HCT116 (cell line): ENCODE results near the gene LBR. TPM values are rescaled to one million over a fixed set of nuclear protein-coding genes. Genes with fewer than 3 reads are reported as not detected.

Source experiments
- ATAC-seq: fragments of 200-7000 bp; cut with Tn5 transposase; 2 replicates; pipeline ENCODE4 v1.9.1; 2020; ENCODE audit warnings: mild to moderate bottlenecking, moderate library complexity
- BruUV-seq: library from RNA; stranded (reverse); fragments of 400-500 nt; replicated peaks from 2 replicates; lab custom pipeline; 2021; lab: Mats Ljungman, UMichigan
- CTCF ChIA-PET: fragments of 300-600 bp; sonication (Branson Sonifier 250); formaldehyde crosslinking; loops from one replicate; lab custom pipeline; 2021; ENCODE audit warnings: antibody characterized with exemption; lab: Charles Lee
- POLR2A ChIA-PET: fragments of 300-600, 350-600 bp; sonication (Branson Sonifier 250); formaldehyde crosslinking; loops from one replicate; lab custom pipeline; 2021; ENCODE audit warnings: antibody characterized with exemption; lab: Charles Lee
- RAD21 ChIA-PET, 2 experiments: fragments of 300-600 bp; sonication (Branson Sonifier 250); formaldehyde crosslinking; loops; one replicate each; lab custom pipeline; 2023; ENCODE audit warnings: low total read pairs in 2 of 2; ENCODE audit not compliant: uncharacterized antibody in 2 of 2, unreplicated experiment in 2 of 2, low non-redundant PET in 1 of 2; lab: Charles Lee
- DNase-seq: peaks from one replicate; pipeline ENCODE4 v3.0.0-alpha.2; 2010; ENCODE audit warnings: low read depth, low spot score
- H2AFZ ChIP-seq: fragments of 200-600 bp; shearing (Covaris generic), sonication (generic); 2 replicates; pipeline ENCODE4 v1.6.1; 2017; ENCODE audit warnings: low read depth, mixed run types, mixed read lengths, antibody characterized with exemption, low read length; ENCODE audit not compliant: poor library complexity, severe bottlenecking
- H3K27ac ChIP-seq: 2 replicates; pipeline ENCODE4 v1.5.1; 2012; ENCODE audit warnings: low read depth, low read length
- H3K27me3 ChIP-seq: fragments of 200-600 bp; sonication (generic); 2 replicates; pipeline ENCODE4 v1.6.1; 2016; ENCODE audit warnings: mixed run types, low read length, mixed read lengths; ENCODE audit not compliant: insufficient read depth
- H3K36me3 ChIP-seq, 2 experiments: fragments of 200-500 bp in 1 of 2; fragments of 200-600 bp in 1 of 2; sonication (Bioruptor generic) in 1 of 2; sonication (generic) in 1 of 2; 2 replicates each; pipeline versions ENCODE4 v1.5.1 to v1.6.1; 2014 to 2016; ENCODE audit warnings: low read length in 2 of 2, inconsistent platforms in 1 of 2, mixed read lengths in 1 of 2, mixed run types in 1 of 2; ENCODE audit not compliant: insufficient read depth in 2 of 2, control insufficient read depth in 1 of 2
- H3K4me1 ChIP-seq, 2 experiments: fragments of 200-600 bp in 1 of 2; sonication (generic) in 1 of 2; 2 replicates each; pipeline versions ENCODE4 v1.5.1 to v1.6.1; 2012 to 2017; ENCODE audit warnings: low read length in 2 of 2, inconsistent platforms in 1 of 2, mild to moderate bottlenecking in 1 of 2, mixed read lengths in 1 of 2, mixed run types in 1 of 2, moderate library complexity in 1 of 2; ENCODE audit not compliant: insufficient read depth in 2 of 2, control insufficient read depth in 1 of 2
- H3K4me2 ChIP-seq: fragments of 200-600 bp; sonication (generic); 2 replicates; pipeline ENCODE4 v1.6.1; 2017; ENCODE audit warnings: mixed run types, low read length, mixed read lengths
- H3K4me3 ChIP-seq, 2 experiments: fragments of 200-600 bp in 1 of 2; sonication (generic) in 1 of 2; replicated peaks in 1 of 2; 2 replicates each; pipeline ENCODE4 v1.5.1; 2011 to 2016; ENCODE audit warnings: low read length in 2 of 2, control low read depth in 1 of 2, low read depth in 1 of 2, mild to moderate bottlenecking in 1 of 2, mixed read lengths in 1 of 2, mixed run types in 1 of 2
- H3K79me2 ChIP-seq: fragments of 200-600 bp; sonication (generic); 2 replicates; pipeline ENCODE4 v1.6.1; 2017; ENCODE audit warnings: mild to moderate bottlenecking, mixed run types, low read length, moderate library complexity, mixed read lengths; ENCODE audit not compliant: insufficient read depth
- H3K9ac ChIP-seq: fragments of 200-600 bp; sonication (generic); 2 replicates; pipeline ENCODE4 v1.6.1; 2016; ENCODE audit warnings: low read length, mixed read lengths
- H3K9me2 ChIP-seq: fragments of 200-600 bp; sonication (generic), shearing (Covaris generic); 2 replicates; pipeline ENCODE4 v1.6.1; 2017; ENCODE audit warnings: mixed run types, mild to moderate bottlenecking, moderate library complexity; ENCODE audit not compliant: insufficient read depth
- H3K9me3 ChIP-seq, 2 experiments: fragments of 200-500 bp in 1 of 2; fragments of 200-600 bp in 1 of 2; sonication (Bioruptor generic) in 1 of 2; sonication (generic) in 1 of 2; 2 replicates each; pipeline ENCODE4 v1.6.1; 2014 to 2017; ENCODE audit warnings: low read length in 2 of 2, mixed read lengths in 2 of 2, inconsistent platforms in 1 of 2, low read depth in 1 of 2, mild to moderate bottlenecking in 1 of 2, mixed run types in 1 of 2, moderate library complexity in 1 of 2; ENCODE audit not compliant: control insufficient read depth in 1 of 2, insufficient read depth in 1 of 2
- H4K20me1 ChIP-seq: fragments of 200-600 bp; sonication (generic), shearing (Covaris generic); 2 replicates; pipeline ENCODE4 v1.6.1; 2017; ENCODE audit warnings: mixed run types, mild to moderate bottlenecking, moderate library complexity; ENCODE audit not compliant: insufficient read depth
- CBX3 ChIP-seq: IDR thresholded peaks from 2 replicates; pipeline ENCODE4 v1.6.1; 2012; ENCODE audit warnings: low read depth
- CTCF ChIP-seq, 3 experiments: fragments of 200-600 bp in 1 of 3; sonication (generic) in 1 of 3; IDR thresholded peaks in 2 of 3; conservative IDR thresholded peaks in 1 of 3; 2 replicates each; pipeline ENCODE4 v1.5.1; 2012 to 2017; ENCODE audit warnings: low read depth in 2 of 3, low read length in 2 of 3, antibody characterized with exemption in 1 of 3, borderline replicate concordance in 1 of 3, control low read depth in 1 of 3, mild to moderate bottlenecking in 1 of 3, mixed read lengths in 1 of 3, mixed run types in 1 of 3, moderate library complexity in 1 of 3; ENCODE audit not compliant: insufficient read depth in 1 of 3
- EGR1 ChIP-seq: IDR thresholded peaks from 2 replicates; pipeline ENCODE4 v1.6.1; 2012; ENCODE audit warnings: low read depth
- ELF1 ChIP-seq: IDR thresholded peaks from 2 replicates; pipeline ENCODE4 v1.6.1; 2012; ENCODE audit warnings: low read depth, borderline replicate concordance
- FOSL1 ChIP-seq: IDR thresholded peaks from 2 replicates; pipeline ENCODE4 v1.6.1; 2012; ENCODE audit warnings: low read depth
- POLR2A ChIP-seq: IDR thresholded peaks from 2 replicates; pipeline ENCODE4 v1.7.0; 2011; ENCODE audit warnings: borderline replicate concordance; ENCODE audit not compliant: insufficient read depth, insufficient read length; ENCODE audit errors: extremely low read depth
- POLR2AphosphoS5 ChIP-seq: IDR thresholded peaks from 2 replicates; pipeline ENCODE4 v1.6.1; 2011; ENCODE audit warnings: mild to moderate bottlenecking, low read depth, low read length, moderate library complexity
- REST ChIP-seq: IDR thresholded peaks from 2 replicates; pipeline ENCODE4 v1.6.1; 2012; ENCODE audit warnings: low read depth
- SP1 ChIP-seq: IDR thresholded peaks from 2 replicates; pipeline ENCODE4 v1.6.1; 2012; ENCODE audit warnings: low read depth
- intact Hi-C: fragments of 100-400 bp; cut with micrococcal nuclease; formaldehyde crosslinking; loops from 2 replicates; pipeline ENCODE4 v1.10.0; 2022
- total RNA-seq: library from RNA; stranded (reverse); gene quantifications from one replicate; pipeline ENCODE4 v1.2.1, GENCODE V29; 2021; ENCODE audit not compliant: unreplicated experiment

The LBR gene
- total RNA-seq, 1 experiment from 2014 or later: 97.4 TPM

- intact Hi-C loops: no loop called here
- Histone ChIP-seq H3K4me3 (no peak overlapping the region), H3K4me2 (no peak overlapping the region), H4K20me1 (no peaks in the 10 kb centered on the region), H3K4me1 (no peaks in the 10 kb centered on the region), H3K36me3 (no peaks in the 10 kb centered on the region), H3K27me3 (no peaks in the 10 kb centered on the region), H3K9ac (no peak overlapping the region), H3K79me2 (no peaks in the 10 kb centered on the region), H3K9me3 (no peaks in the 10 kb centered on the region), H3K27ac (no peak overlapping the region), H3K9me2 (no peaks in the 10 kb centered on the region), H2AFZ (no peak overlapping the region)
- no TSS peak for BruUV-seq
- no peak for ATAC-seq
- TF ChIP-seq FOSL1: no peak
- no peak for TF ChIP-seq EGR1
- TF ChIP-seq ELF1: no peak
- no peak for TF ChIP-seq CTCF (IDR thresholded peaks at IDR 0.05 in 2 of 3, conservative IDR thresholded peaks at IDR 0.05 in 1 of 3; ENCODE audit: borderline replicate concordance in 1 of 3, insufficient read depth in 1 of 3, low read depth in 2 of 3, low read length in 2 of 3)
- TF ChIP-seq REST: no peak
- no peak for TF ChIP-seq POLR2A
- TF ChIP-seq CBX3: no peak
- TF ChIP-seq SP1: no peak
- TF ChIP-seq POLR2AphosphoS5: no peak
- ChIA-PET POLR2A (no interaction called here), CTCF (no interaction called here), RAD21 (no interaction called here)
- no peak for DNase-seq
Measured at GRCh38 chr1:225373155-225373554, 54.7 kb downstream of the LBR start.
